Activated naive CD4-positive, alpha-beta T cell treated with anti-CD3 and anti-CD28 coated beads, Interleukin-2, amount 50 U/mL, for 24 hours (primary cell): ENCODE data around the gene P2RY8.
A peak's percentile ranks its signal among the peaks of the same experiment; 100 is the strongest.
"Not testable (repeated sequence)": the region's sequence is repeated elsewhere in the genome, so short reads cannot be mapped to it uniquely, and the experiment has no call there.

Source experiments
- H3K27ac Mint-ChIP-seq: one replicate; pipeline ENCODE4 v1.8.0; 2021; ENCODE audit warnings: mild to moderate bottlenecking, mixed read lengths
- H3K27me3 Mint-ChIP-seq: one replicate; pipeline ENCODE4 v1.8.0; 2021; ENCODE audit warnings: mixed read lengths
- H3K36me3 Mint-ChIP-seq: one replicate; pipeline ENCODE4 v1.8.0; 2021; ENCODE audit warnings: mixed read lengths
- H3K4me1 Mint-ChIP-seq: one replicate; pipeline ENCODE4 v1.8.0; 2021; ENCODE audit warnings: mixed read lengths
- H3K4me3 Mint-ChIP-seq: one replicate; pipeline ENCODE4 v1.8.0; 2021; ENCODE audit warnings: mild to moderate bottlenecking, mixed read lengths
- H3K9me3 Mint-ChIP-seq: one replicate; pipeline ENCODE4 v1.8.0; 2021; ENCODE audit warnings: mixed read lengths

The P2RY8 gene

GRCh38 chrX:1507511-1508463, 29.2 kb downstream of the P2RY8 start:
- H3K9me3 Mint-ChIP-seq, result no peaks in the 10 kb centered on the region
- peaks cover 11% of the 10 kb centered on the region for H3K36me3 Mint-ChIP-seq
- no peaks in the 10 kb centered on the region for H3K27me3 Mint-ChIP-seq
- peak overlapping the region; percentile 81 for H3K27ac Mint-ChIP-seq
- H3K4me1 Mint-ChIP-seq, result peaks cover 26% of the 10 kb centered on the region
- H3K4me3 Mint-ChIP-seq, result no peak overlapping the region

- Mint-ChIP-seq H3K36me3 (peaks cover 10% of the 10 kb centered on the region), H3K27me3 (no peaks in the 10 kb centered on the region), H3K4me1 (peaks cover 34% of the 10 kb centered on the region), H3K9me3 (no peaks in the 10 kb centered on the region), H3K27ac (no peak overlapping the region), H3K4me3 (no peak overlapping the region)
Observed at GRCh38 chrX:1506916-1507315, 30.1 kb downstream of the P2RY8 start.

GRCh38 chrX:1502853-1503252, 34.1 kb downstream of the P2RY8 start:
- H3K4me1 Mint-ChIP-seq, result peaks cover 32% of the 10 kb centered on the region
- H3K36me3 Mint-ChIP-seq, result peaks cover 4% of the 10 kb centered on the region
- no peaks in the 10 kb centered on the region for H3K9me3 Mint-ChIP-seq
- no peaks in the 10 kb centered on the region for H3K27me3 Mint-ChIP-seq
- H3K4me3 Mint-ChIP-seq, result no peak overlapping the region
- H3K27ac Mint-ChIP-seq, result peak overlapping the region; percentile 94

- H3K9me3 Mint-ChIP-seq, result no peaks in the 10 kb centered on the region
- H3K4me1 Mint-ChIP-seq, result peaks cover 32% of the 10 kb centered on the region
- no peaks in the 10 kb centered on the region for H3K27me3 Mint-ChIP-seq
- H3K27ac Mint-ChIP-seq, result peak overlapping the region; percentile 94
- peaks cover 4% of the 10 kb centered on the region for H3K36me3 Mint-ChIP-seq
- H3K4me3 Mint-ChIP-seq, result no peak overlapping the region
Observed at GRCh38 chrX:1502241-1502640, 34.7 kb downstream of the P2RY8 start.

GRCh38 chrX:1500701-1501624, 36.0 kb downstream of the P2RY8 start:
- Mint-ChIP-seq H3K27ac (peak overlapping the region; percentile 47), H3K36me3 (peaks cover 5% of the 10 kb centered on the region), H3K27me3 (no peaks in the 10 kb centered on the region), H3K9me3 (no peaks in the 10 kb centered on the region), H3K4me3 (no peak overlapping the region), H3K4me1 (peaks cover 32% of the 10 kb centered on the region)

- Mint-ChIP-seq H3K27ac (peak overlapping the region; percentile 89), H3K4me3 (no peak overlapping the region), H3K36me3 (peaks cover 12% of the 10 kb centered on the region), H3K27me3 (no peaks in the 10 kb centered on the region), H3K4me1 (peaks cover 16% of the 10 kb centered on the region), H3K9me3 (no peaks in the 10 kb centered on the region)
Observed at GRCh38 chrX:1496076-1496475, 40.9 kb downstream of the P2RY8 start.

GRCh38 chrX:1493877-1494510, 43.0 kb downstream of the P2RY8 start:
- Mint-ChIP-seq H3K9me3 (no peaks in the 10 kb centered on the region), H3K36me3 (peaks cover 12% of the 10 kb centered on the region), H3K27me3 (no peaks in the 10 kb centered on the region), H3K4me1 (peaks cover 14% of the 10 kb centered on the region), H3K27ac (peak overlapping the region; percentile 65), H3K4me3 (no peak overlapping the region)

- H3K4me1 Mint-ChIP-seq, result peaks cover 14% of the 10 kb centered on the region
- peak overlapping the region; percentile 84 for H3K27ac Mint-ChIP-seq
- no peaks in the 10 kb centered on the region for H3K27me3 Mint-ChIP-seq
- H3K36me3 Mint-ChIP-seq, result peaks cover 12% of the 10 kb centered on the region
- H3K9me3 Mint-ChIP-seq, result no peaks in the 10 kb centered on the region
- no peak overlapping the region for H3K4me3 Mint-ChIP-seq
Observed at GRCh38 chrX:1493412-1493811, 43.6 kb downstream of the P2RY8 start.

GRCh38 chrX:1492421-1493012, 44.5 kb downstream of the P2RY8 start:
- Mint-ChIP-seq H3K36me3 (peaks cover 12% of the 10 kb centered on the region), H3K4me3 (no peak overlapping the region), H3K9me3 (no peaks in the 10 kb centered on the region), H3K27ac (peak overlapping the region; percentile 72), H3K27me3 (no peaks in the 10 kb centered on the region), H3K4me1 (peaks cover 14% of the 10 kb centered on the region)

GRCh38 chrX:1491851-1492349, 45.1 kb downstream of the P2RY8 start:
- H3K9me3 Mint-ChIP-seq, result no peaks in the 10 kb centered on the region
- H3K27ac Mint-ChIP-seq, result peak overlapping the region; percentile 72
- H3K4me3 Mint-ChIP-seq, result no peak overlapping the region
- peaks cover 14% of the 10 kb centered on the region for H3K4me1 Mint-ChIP-seq
- peaks cover 16% of the 10 kb centered on the region for H3K36me3 Mint-ChIP-seq
- no peaks in the 10 kb centered on the region for H3K27me3 Mint-ChIP-seq

- H3K9me3 Mint-ChIP-seq, H3K27ac Mint-ChIP-seq, H3K27me3 Mint-ChIP-seq, H3K4me3 Mint-ChIP-seq: not testable (repeated sequence)
- peaks cover 15% of the 10 kb centered on the region for H3K36me3 Mint-ChIP-seq
- H3K4me1 Mint-ChIP-seq, result peaks cover 11% of the 10 kb centered on the region
Observed at GRCh38 chrX:1491248-1491647, 45.7 kb downstream of the P2RY8 start.

- H3K9me3 Mint-ChIP-seq, H3K4me3 Mint-ChIP-seq, H3K27me3 Mint-ChIP-seq, H3K27ac Mint-ChIP-seq, H3K4me1 Mint-ChIP-seq: not testable (repeated sequence)
- peaks cover 16% of the 10 kb centered on the region for H3K36me3 Mint-ChIP-seq
Observed at GRCh38 chrX:1490723-1491122, 46.3 kb downstream of the P2RY8 start.

GRCh38 chrX:1489354-1489753, 47.6 kb downstream of the P2RY8 start:
- H3K4me1 Mint-ChIP-seq, H3K9me3 Mint-ChIP-seq, H3K4me3 Mint-ChIP-seq, H3K27me3 Mint-ChIP-seq, H3K27ac Mint-ChIP-seq: not testable (repeated sequence)
- peaks cover 16% of the 10 kb centered on the region for H3K36me3 Mint-ChIP-seq

- Mint-ChIP-seq H3K27ac (peak overlapping the region; percentile 12), H3K9me3 (no peaks in the 10 kb centered on the region), H3K4me3 (no peak overlapping the region), H3K36me3 (peaks cover 16% of the 10 kb centered on the region), H3K27me3 (no peaks in the 10 kb centered on the region), H3K4me1 (peaks cover 11% of the 10 kb centered on the region)
Observed at GRCh38 chrX:1488745-1489144, 48.2 kb downstream of the P2RY8 start.

GRCh38 chrX:1488141-1488540, 48.8 kb downstream of the P2RY8 start:
- Mint-ChIP-seq H3K36me3 (peaks cover 16% of the 10 kb centered on the region), H3K27me3 (no peaks in the 10 kb centered on the region), H3K9me3 (no peaks in the 10 kb centered on the region), H3K27ac (no peak overlapping the region), H3K4me3 (no peak overlapping the region), H3K4me1 (peaks cover 8% of the 10 kb centered on the region)
